Measurements from ENCODE around the gene MEIS3.
"Not testable (repeated sequence)": the region's sequence is repeated elsewhere in the genome, so short reads cannot be mapped to it uniquely, and the experiment has no call there.

Gene MEIS3

DNA sequence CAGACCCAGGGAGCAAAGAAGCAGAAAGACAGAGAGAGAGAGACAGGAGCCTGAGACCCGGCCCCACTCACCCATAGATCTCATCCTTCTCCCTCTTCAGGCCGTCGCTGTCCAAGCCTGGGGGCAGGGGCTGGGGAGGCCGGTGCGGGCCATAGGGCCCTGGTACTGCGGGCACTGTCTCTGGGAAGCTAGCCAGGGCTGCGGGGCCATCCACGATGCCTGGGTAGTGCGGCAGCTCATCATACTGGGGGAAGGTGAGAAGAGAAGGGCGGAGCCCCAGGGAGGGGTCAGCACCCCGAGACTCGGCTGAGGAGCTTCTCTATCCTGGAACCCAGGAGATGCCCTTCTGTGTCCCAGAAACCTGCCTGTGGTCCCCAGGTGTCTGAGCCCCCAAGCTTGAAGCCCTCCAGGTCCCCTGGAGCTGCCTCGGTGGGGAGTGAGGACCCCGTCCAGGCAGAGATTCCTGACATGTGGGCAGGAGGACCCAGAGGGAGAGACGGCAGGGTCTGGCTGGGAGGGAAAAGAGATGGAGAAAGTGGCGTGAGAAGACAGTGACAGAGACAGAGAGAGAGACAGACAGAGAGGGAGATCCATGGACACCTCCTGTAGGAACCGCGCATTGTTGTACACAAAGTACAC, 2.1 kb downstream of the MEIS3 start:
- Mint-ChIP-seq H3K27ac (no peak overlapping the region), H3K4me3 (no peak overlapping the region), H3K9me3 (no peaks in the 10 kb centered on the region), H3K4me1 (peaks cover 10% of the 10 kb centered on the region), H3K36me3 (no peaks in the 10 kb centered on the region), H3K27me3 (peaks cover 54% of the 10 kb centered on the region)
- no peak for DNase-seq
- CTCF ChIA-PET, result interaction anchor here (0.9 kb wide), 1 partner anchor 11 kb away, joined by 3 read pairs; no protein-coding TSS in a partner anchor

- DNase-seq, result no peak
- Mint-ChIP-seq H3K4me3 (no peak overlapping the region), H3K27ac (no peak overlapping the region), H3K4me1 (peaks cover 9% of the 10 kb centered on the region), H3K27me3 (peaks cover 60% of the 10 kb centered on the region), H3K36me3 (no peaks in the 10 kb centered on the region), H3K9me3 (no peaks in the 10 kb centered on the region)
- CTCF ChIA-PET, result interaction anchor here (0.9 to 1.2 kb wide), 2 partner anchors 12 to 25 kb away, joined by 3 to 4 read pairs; no protein-coding TSS in a partner anchor
Observed at GRCh38 chr19:47416643-47416985, 2.7 kb downstream of the MEIS3 start.

- Mint-ChIP-seq H3K27me3 (peaks cover 61% of the 10 kb centered on the region), H3K4me3 (no peak overlapping the region), H3K4me1 (peaks cover 9% of the 10 kb centered on the region), H3K9me3 (no peaks in the 10 kb centered on the region), H3K36me3 (no peaks in the 10 kb centered on the region), H3K27ac (no peak overlapping the region)
- no peak for DNase-seq
- CTCF ChIA-PET, result interaction anchor here (1.1 to 2.1 kb wide), 3 partner anchors 12 to 120 kb away, joined by 4 to 10 read pairs (median 4); no protein-coding TSS in a partner anchor
Observed at GRCh38 chr19:47415953-47416642, 3.2 kb downstream of the MEIS3 start.

DNA sequence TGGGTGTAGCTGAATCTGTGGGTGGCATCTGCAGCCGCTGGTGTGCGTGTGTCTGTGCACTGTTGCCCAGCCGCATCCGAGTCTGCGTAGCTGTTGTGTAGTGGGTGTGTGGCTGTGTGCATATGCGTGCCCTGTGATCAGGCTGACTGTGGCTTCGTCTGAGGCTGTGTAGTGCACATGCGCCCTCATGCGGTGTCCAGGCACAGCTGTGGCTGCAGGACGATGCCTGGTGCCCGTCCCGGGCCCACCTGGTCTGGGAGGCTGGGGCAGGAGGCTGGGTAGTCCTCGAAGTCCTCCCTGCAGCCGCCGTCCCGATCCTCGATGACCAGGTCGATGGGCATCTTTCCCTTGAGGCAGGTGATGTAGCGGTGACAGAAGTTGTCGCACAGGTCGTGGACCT, 4.9 kb downstream of the MEIS3 start:
- H3K27ac Mint-ChIP-seq, result no peak overlapping the region
- H3K9me3 Mint-ChIP-seq, result no peaks in the 10 kb centered on the region
- DNase-seq, result no peak
- CTCF ChIA-PET, result interaction anchor here (2.1 kb wide), 1 partner anchor 14 kb away, joined by 10 read pairs; no protein-coding TSS in a partner anchor
- no peak overlapping the region for H3K4me3 Mint-ChIP-seq
- H3K4me1 Mint-ChIP-seq, result peaks cover 9% of the 10 kb centered on the region
- no peaks in the 10 kb centered on the region for H3K36me3 Mint-ChIP-seq
- H3K27me3 Mint-ChIP-seq, result peaks cover 61% of the 10 kb centered on the region

DNA sequence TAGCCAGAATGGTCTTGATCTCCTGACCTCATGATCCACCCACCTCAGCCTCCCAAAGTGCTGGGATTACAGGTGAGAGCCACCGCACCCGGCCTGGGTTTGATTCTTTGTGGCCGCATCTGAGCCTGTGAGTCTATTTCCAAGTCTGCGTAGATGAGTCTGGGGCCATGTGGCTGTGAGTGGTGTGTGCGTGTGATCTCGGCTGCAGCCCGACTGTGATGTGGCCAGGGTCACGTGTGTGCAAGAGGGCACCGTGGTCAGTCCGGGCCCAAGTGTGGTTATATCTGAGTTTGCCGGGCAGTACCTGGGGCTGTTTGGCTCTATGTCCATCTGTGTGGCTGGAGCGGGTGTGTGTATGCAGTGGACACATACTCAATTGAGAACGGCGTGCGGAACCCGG, 5.4 kb downstream of the MEIS3 start:
- Mint-ChIP-seq H3K4me1 (peaks cover 9% of the 10 kb centered on the region), H3K36me3 (no peaks in the 10 kb centered on the region), H3K27me3 (peaks cover 66% of the 10 kb centered on the region), H3K9me3 (no peaks in the 10 kb centered on the region), H3K4me3 (no peak overlapping the region), H3K27ac (no peak overlapping the region)
- no peak for DNase-seq
- CTCF ChIA-PET, result no interaction called here

DNA sequence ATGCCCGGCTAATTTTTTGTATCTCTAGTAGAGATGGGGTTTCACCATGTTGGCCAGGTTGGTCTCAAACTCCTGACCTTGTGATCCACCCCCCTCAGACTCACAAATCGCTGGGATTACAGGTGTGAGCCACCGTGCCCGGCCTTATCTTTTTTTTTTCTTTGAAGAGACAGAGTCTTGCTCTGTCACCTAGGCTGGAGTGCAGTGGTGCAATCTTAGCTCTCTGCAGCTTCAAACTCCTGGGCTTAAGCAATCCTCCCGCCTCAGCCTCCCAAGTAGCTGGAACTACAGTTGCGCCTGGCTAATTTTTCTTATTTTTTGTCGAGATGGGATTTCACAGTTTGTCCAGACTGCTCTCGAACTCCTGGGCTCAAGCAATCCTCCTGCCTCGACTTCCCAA, 7.6 kb downstream of the MEIS3 start:
- H3K27ac Mint-ChIP-seq, DNase-seq, H3K9me3 Mint-ChIP-seq, H3K4me3 Mint-ChIP-seq, H3K36me3 Mint-ChIP-seq, H3K4me1 Mint-ChIP-seq: not testable (repeated sequence)
- CTCF ChIA-PET, result interaction anchor here (1.4 kb wide), 1 partner anchor 20 kb away, joined by 6 read pairs; no protein-coding TSS in a partner anchor
- peaks cover 66% of the 10 kb centered on the region for H3K27me3 Mint-ChIP-seq

DNA sequence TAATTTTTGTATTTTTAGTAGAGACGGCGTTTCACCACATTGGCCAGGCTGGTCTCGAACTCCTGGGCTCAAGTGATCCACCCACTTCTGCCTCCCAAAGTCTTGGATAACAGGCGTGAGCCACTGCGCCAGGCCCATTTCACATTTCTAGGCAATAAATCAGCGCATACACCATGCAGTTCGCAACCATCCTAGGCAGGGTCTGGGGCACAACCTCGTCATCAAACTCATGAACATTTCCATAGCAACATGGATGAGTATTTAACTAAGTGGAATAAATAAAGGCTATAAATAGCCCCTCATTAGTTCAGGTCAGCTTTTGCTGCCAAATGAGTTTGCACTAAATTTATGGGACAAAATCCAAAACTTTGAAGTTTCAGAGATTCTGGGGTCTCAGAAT, 8.2 kb downstream of the MEIS3 start:
- CTCF ChIA-PET, result interaction anchor here (0.6 to 1.4 kb wide), 2 partner anchors 20 to 112 kb away, joined by 3 to 6 read pairs; no protein-coding TSS in a partner anchor
- Mint-ChIP-seq H3K4me1 (no peaks in the 10 kb centered on the region), H3K27me3 (peaks cover 66% of the 10 kb centered on the region), H3K9me3 (no peaks in the 10 kb centered on the region), H3K36me3 (no peaks in the 10 kb centered on the region), H3K27ac (no peak overlapping the region), H3K4me3 (no peak overlapping the region)
- DNase-seq, result no peak

DNA sequence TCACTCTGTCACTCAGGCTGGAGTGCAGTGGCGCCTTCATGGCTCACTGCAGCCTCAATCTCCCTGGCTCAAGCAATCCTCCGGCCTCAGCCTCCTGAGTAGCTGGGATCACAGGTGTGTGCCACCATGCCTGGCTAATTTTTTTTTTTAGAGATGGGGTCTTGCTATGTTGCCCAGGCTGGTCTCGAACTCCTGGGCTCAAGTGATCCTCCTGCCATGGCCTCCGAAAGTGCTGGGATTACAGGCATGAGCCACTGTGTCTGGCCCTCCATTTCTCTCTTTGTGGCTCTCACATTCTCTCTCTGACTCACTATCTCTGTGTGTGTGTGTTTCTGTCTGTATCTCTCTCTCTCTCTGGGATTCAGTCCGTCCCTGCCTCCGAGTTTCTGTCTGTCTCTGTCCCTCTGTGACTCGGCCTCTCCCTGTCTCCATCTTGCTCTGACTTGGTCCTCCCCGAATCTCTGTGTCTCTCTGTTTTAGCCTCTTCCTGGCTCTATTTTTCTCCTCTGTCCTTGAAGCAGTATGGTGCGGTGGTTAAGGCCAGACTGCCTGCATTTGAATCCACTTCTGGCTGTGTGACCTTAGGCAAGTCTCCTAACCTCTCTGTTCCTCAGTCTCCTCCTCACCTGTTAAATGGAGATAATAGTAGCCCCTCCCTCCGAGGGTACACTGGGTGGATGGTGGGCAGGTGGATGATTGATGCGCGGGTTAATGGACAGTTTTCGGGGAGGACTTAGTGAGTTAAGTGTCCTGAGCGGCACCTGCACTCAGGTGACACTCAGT, 11.0 kb downstream of the MEIS3 start:
- CTCF ChIA-PET, result no interaction called here

DNA sequence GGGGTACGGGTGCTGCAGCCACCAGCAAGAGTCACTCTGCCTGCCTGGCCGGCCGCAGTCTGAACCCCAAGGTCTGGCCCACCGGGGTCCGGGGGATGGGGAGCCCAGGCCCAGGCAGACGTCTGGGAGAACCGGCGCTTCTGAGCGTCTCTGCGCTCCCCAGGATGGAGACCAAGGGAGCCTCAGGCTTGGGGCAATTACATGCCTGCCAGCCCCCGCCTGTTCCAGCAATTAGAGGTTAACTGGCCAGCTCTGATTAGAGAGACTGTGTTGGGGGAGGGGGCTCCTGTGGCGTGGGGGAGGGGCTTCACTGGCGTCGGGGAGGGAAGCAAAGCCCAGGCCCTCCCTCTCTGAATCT, 11.9 kb downstream of the MEIS3 start:
- H3K9me3 Mint-ChIP-seq, result no peaks in the 10 kb centered on the region
- CTCF ChIA-PET, result no interaction called here
- no peak overlapping the region for H3K27ac Mint-ChIP-seq
- no peak for DNase-seq
- H3K36me3 Mint-ChIP-seq, result no peaks in the 10 kb centered on the region
- H3K4me3 Mint-ChIP-seq, result no peak overlapping the region
- peaks cover 70% of the 10 kb centered on the region for H3K27me3 Mint-ChIP-seq
- H3K4me1 Mint-ChIP-seq, result no peaks in the 10 kb centered on the region

More for the DNA sequence above, 11.0 kb downstream of the MEIS3 start:
- no peak overlapping the region for H3K4me3 Mint-ChIP-seq
- H3K36me3 Mint-ChIP-seq, result no peaks in the 10 kb centered on the region
- no peaks in the 10 kb centered on the region for H3K4me1 Mint-ChIP-seq
- no peaks in the 10 kb centered on the region for H3K9me3 Mint-ChIP-seq
- no peak overlapping the region for H3K27ac Mint-ChIP-seq
- peaks cover 67% of the 10 kb centered on the region for H3K27me3 Mint-ChIP-seq
- no peak for DNase-seq

DNA sequence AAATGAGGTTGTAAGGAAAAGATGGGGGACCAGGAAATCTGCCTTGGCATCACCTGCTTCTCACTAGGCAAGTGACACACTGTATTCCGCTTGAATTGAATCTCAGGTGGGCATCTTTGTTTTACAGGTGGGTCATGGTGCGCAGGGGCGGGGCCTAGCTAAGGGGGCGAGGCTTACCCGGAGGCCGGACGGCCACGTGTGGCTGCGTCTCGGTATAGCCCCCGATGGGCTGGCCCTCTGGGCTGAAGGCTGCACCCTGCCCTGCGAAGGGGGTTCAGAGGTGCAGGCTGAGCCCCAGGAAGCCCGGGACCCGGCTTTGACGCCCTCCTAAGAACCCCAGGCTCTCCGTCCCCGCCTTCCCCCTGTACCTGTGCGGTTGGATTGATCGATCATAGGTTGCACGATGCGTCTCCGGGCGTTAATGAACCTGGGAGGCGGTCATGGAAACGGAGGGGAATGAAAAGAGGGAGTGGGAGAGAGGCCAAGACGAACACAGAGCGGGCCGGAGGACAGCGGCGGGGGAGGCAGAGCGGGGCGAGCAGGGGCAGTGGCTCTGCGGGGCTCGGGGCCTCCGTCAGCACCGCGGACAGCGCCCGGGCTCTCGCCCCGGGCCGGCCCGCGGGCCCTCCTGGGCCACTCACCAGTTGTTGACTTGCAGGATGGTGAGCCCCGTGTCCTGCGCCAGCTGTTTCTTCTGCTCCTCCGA, 12.5 kb downstream of the MEIS3 start:
- no peaks in the 10 kb centered on the region for H3K36me3 Mint-ChIP-seq
- no peaks in the 10 kb centered on the region for H3K9me3 Mint-ChIP-seq
- H3K4me3 Mint-ChIP-seq, result no peak overlapping the region
- peak; percentile 49 for DNase-seq
- H3K27ac Mint-ChIP-seq, result no peak overlapping the region
- H3K4me1 Mint-ChIP-seq, result no peaks in the 10 kb centered on the region
- H3K27me3 Mint-ChIP-seq, result peaks cover 66% of the 10 kb centered on the region
- CTCF ChIA-PET, result no interaction called here

DNA sequence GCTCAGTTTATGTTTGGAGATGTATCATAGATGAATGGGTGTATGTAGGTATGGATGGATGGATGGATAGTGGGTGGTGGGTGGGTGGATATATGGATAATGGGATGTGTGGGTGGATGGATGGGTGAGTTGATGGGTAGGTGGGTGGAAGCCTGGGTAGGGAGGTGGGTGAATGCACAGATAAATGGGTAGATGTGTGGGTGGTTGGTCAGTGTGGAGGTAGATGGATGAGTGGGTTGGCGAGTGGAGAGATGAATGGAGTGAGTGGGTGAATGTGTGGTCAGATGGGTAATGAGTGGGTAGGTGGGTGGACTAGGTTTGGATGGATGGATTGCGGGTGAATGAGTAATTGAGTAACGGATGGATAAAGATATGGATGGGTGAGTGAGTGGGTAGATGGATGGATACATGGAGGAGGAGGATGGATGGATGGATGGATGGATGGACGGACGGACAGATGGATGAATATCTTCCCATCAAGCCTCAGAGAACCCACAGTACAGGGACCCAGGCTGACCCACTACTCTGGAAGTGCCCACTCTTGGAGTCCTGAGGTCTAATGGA, 13.4 kb downstream of the MEIS3 start:
- CTCF ChIA-PET, result no interaction called here
- Mint-ChIP-seq H3K4me3 (no peak overlapping the region), H3K4me1 (no peaks in the 10 kb centered on the region), H3K36me3 (no peaks in the 10 kb centered on the region), H3K27ac (no peak overlapping the region), H3K9me3 (no peaks in the 10 kb centered on the region), H3K27me3 (peaks cover 68% of the 10 kb centered on the region)
- no peak for DNase-seq

GRCh38 chr19:47405197-47405550, 14.2 kb downstream of the MEIS3 start:
- Mint-ChIP-seq H3K36me3 (no peaks in the 10 kb centered on the region), H3K4me1 (no peaks in the 10 kb centered on the region), H3K4me3 (no peak overlapping the region), H3K27me3 (peaks cover 68% of the 10 kb centered on the region), H3K9me3 (no peaks in the 10 kb centered on the region), H3K27ac (no peak overlapping the region)
- no peak for DNase-seq
- CTCF ChIA-PET, result no interaction called here

GRCh38 chr19:47404334-47405196, 14.8 kb downstream of the MEIS3 start:
- Mint-ChIP-seq H3K4me1 (no peaks in the 10 kb centered on the region), H3K4me3 (no peak overlapping the region), H3K27me3 (peaks cover 68% of the 10 kb centered on the region), H3K9me3 (no peaks in the 10 kb centered on the region), H3K36me3 (no peaks in the 10 kb centered on the region), H3K27ac (no peak overlapping the region)
- DNase-seq, result no peak
- CTCF ChIA-PET, result no interaction called here

All from activated naive CD4-positive, alpha-beta T cell treated with anti-CD3 and anti-CD28 coated beads, Interleukin-2, amount 10 ng/mL, durations not matched to agents 7 days and 5 days (primary cell).